Lung microvascular endothelial cell (primary cell): ENCODE results near the gene SETD1A. TPM values are rescaled to one million over a fixed set of nuclear protein-coding genes. Genes with fewer than 3 reads are reported as not detected.

Experiments
- DNase-seq, 2 donors: peaks; one replicate each; pipeline versions ENCODE4 v3.0.0 to v3.0.0-alpha.2; 2010; ENCODE audit warnings: low read depth in 2 of 2
- total RNA-seq: library from RNA; depleted of rRNA; stranded (reverse); fragments of >200 nt; gene quantifications from 2 replicates; pipeline ENCODE4 v1.2.1, GENCODE V29; 2014

SETD1A gene
- total RNA-seq, 1 donor from 2014 or later, result 2.2 TPM

DNA sequence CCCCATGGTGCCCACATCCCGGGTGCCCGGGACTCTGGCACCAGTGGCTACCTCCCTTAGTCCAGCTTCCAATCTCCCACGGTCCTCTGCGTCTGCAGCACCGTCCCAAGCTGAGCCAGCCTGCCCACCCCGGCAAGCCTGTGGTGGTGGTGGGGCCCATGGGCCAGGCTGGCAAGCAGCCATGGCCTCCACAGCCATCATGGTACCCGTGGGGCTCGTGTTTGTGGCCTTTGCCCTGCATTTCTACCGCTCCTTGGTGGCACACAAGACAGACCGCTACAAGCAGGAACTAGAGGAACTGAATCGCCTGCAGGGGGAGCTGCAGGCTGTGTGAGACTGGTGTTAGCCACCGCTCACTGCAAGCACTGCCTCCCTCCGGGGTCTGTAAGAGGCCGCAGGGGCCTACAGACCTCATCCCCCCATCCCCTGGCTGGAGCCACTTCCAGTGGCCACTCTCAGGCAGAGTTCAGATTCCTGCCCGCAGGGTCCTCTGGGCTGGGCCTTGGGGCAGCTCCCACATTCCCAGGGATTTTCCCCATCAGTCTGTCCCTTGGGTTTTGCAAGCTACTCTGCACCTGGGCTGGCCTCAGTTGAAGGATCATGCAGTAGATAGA is 3.9 kb upstream of the SETD1A start:
- DNase-seq, result peak; percentile 85 to 86

DNA sequence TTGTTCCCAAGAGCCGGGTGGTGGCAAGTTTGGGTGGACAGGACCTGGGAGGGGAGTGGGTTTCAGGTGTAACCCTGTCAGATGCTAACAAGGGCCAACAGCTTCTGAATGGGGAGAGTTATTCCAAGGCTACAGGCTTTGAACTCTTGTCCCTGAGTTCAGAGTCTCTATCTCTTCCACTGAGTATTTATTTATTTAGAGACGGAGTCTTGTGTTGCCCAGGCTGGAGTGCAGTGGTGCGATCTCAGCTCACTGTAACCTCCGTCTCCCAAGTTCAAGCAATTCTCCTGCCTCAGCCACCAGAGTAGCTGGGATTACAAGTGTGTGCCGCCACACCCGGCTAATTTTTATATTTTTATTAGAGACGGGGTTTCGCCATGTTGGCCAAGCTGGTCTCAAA is 2.6 kb upstream of the SETD1A start:
- no peak for DNase-seq

DNA sequence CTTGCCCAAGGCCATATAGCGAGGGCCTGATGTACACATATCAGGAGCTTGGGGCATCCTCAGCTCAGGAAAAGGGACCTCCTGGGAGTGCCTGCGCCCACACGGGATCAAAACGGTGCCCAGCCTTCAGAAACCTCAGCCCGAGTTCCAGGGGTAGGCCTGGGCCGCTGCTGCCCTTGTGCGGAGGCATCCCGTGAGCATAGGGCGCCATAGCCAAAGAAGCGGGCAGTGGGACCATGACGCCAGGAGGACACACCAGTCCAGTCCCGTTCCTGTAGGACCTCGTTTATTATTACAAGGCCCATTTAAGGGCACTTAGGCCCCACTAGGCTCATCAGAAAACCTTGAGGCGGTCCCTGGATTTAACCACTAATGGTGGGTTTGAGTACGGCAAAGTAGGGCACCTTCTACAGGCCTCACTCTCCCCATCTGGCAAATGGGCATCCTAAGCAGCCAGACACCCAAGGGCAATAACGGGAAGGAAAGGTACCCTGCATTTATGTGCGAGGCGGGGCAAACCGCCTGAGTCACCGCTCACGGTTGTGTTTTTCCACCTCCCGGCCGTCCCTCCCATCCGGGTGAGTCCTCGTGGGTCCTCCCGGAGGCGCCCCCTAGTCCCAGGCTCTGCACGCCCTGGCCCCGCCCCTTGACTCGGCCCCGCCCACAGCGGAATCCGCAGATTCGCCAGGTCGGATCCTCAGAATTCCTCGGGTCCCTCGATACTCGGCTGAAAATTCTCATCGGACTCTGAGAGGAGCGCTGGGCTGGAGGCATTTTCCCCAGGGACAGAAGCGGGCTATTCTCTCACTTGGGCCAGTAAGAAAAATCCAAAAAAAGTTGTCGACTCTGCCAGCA is 726 bp upstream of the SETD1A start:
- peak; percentile 89 to 90 for DNase-seq

DNA sequence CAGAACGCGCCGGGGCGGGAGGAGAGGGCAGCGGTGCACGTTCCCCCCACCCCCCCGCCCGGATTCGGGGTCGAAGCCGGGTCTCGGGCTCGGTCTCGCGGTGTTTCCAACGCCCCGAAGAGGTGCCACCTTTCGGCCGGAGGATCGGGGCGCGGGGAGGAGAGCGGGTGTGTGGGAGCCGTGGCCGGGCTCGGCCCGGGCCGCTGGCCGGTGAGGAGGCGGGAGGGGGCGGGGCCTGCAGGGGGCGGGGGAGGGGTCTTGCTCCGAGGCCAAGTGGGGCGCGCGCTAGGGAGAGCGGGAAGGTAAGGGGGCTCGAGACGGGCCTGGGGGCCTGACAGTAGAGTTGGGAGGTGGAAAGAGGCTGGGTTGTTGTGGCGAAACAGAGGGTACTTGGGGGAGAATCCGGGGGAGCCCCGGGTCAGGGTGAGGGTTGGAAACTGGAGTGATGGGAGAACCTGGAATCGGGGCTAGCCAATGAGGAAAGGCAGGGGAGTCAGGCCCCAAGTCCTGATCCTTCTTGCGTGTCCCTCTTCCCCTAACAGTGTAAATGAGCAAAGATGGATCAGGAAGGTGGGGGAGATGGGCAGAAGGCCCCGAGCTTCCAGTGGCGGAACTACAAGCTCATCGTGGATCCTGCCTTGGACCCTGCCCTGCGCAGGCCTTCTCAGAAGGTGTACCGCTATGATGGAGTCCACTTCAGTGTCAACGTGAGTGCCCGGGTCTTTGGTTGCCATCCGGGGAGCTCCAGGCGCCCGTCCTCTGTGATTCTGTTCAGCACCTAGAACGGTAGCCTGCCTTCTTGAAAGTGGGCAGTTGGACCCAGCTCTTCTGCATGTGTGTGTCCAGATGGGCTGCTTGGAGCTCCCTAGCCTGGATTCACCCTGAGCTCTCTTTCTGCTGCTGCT is 873 bp downstream of the SETD1A start:
- DNase-seq, result peak; percentile 54 to 57

DNA sequence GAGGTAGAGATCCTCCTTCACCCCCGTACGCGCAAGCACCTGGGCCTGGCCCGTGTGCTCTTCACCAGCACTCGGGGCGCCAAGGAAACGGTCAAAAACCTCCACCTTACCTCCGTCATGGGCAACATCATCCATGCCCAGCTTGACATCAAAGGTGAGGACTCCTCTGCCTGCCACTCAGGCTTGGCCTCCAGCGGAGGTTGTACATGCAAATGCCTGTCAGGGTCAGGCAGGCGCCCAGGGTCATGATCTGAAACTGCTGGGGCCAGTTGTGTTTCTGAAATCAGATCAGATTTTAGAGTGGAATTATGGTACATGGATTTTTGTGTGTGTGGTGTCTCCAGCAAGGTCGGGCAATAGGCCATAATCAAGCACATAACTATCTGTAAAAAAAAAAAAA is 3.8 kb downstream of the SETD1A start:
- no peak for DNase-seq

DNA sequence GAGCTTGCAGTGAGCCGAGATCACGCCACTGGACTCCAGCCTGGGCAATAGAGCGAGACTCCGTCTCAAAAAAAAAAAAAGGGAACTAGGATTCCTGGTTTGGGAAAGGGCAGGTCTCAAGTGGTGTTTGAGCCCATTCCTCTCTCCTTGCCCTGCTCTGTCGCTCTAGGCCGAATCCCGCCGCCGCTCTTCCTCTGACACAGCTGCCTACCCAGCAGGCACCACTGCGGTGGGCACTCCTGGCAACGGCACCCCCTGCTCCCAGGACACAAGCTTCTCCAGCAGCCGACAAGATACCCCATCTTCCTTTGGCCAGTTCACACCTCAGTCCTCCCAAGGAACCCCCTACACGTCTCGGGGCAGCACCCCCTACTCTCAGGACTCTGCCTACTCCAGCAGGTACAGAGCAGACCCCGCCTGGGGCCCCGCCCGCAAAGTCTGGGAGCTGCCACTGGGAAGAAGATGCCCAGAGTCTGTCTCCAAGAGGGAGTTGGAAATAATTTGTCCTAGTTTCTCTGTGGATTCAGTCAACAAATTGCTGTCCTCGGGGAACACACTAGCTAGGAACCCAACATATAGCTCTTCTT is 6.5 kb downstream of the SETD1A start:
- DNase-seq, result no peak

DNA sequence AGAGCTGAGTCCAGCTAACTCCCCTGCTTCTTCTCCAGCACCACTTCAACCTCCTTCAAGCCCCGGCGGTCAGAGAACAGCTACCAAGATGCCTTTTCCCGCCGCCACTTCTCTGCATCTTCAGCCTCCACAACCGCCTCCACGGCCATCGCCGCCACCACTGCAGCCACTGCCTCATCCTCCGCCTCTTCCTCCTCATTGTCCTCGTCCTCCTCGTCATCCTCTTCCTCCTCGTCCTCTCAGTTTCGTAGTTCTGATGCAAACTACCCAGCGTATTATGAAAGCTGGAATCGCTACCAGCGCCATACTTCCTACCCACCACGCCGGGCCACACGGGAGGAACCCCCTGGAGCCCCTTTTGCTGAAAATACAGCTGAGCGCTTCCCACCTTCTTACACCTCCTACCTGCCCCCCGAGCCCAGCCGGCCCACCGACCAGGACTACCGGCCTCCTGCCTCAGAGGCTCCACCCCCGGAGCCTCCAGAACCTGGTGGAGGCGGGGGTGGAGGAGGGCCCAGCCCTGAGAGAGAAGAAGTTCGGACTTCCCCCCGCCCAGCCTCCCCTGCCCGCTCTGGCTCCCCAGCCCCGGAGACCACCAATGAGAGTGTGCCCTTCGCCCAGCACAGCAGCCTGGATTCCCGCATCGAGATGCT is 7.1 kb downstream of the SETD1A start:
- no peak for DNase-seq

DNA sequence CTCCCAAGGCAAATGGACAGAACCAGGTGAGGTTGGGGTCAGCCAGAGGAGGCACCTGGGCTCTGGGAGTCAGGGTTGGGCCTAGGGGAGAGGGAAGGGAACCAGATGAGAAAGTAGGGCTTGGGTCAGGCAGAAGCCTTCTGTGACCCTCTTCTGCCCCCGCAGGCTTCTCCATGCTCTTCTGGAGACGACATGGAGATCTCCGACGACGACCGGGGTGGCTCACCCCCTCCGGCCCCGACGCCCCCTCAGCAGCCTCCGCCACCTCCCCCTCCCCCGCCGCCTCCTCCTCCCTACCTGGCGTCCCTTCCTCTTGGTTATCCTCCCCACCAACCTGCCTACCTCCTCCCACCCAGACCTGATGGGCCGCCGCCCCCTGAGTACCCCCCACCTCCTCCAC is 7.9 kb downstream of the SETD1A start:
- DNase-seq, result no peak

DNA sequence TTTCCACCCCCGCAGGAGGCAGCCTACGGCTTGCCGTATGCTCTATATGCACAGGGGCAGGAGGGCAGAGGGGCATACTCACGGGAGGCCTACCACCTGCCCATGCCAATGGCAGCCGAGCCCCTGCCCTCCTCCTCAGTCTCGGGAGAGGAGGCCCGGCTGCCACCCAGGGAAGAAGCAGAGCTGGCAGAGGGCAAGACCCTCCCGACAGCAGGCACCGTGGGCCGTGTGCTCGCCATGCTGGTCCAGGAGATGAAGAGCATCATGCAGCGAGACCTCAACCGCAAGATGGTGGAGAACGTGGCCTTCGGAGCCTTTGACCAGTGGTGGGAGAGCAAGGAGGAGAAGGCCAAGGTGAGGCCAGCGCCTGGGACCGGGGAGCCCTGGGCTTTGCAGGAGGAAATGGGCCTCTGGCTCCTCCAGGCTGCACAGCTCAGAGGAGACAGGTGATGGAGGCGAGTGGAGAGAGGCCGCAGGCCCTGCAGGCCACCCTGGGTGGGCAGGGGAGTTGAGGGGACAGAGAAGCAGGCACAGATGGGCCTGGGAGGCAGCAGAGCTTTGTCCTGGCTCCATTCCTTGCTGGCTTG is 8.6 kb downstream of the SETD1A start:
- no peak for DNase-seq

DNA sequence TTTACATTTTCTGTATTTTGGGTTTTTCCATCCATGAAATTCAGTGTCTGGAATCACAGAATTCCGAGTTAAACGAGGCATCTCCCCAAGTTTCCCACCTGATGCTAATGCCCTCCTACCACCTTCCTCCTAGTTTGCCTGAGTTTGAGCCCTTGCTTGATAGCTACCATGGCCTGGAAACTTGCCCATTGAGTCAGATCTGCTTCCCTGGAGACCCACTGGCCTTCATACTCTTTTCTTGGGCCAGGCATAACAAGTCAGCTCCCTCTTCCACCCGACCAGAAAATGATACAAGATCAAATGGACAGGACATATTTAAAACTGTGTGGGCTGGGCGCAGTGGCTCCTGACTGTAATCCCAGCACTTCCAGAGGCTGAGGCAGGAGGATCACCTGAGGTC is 10.2 kb downstream of the SETD1A start:
- DNase-seq, result no peak

DNA sequence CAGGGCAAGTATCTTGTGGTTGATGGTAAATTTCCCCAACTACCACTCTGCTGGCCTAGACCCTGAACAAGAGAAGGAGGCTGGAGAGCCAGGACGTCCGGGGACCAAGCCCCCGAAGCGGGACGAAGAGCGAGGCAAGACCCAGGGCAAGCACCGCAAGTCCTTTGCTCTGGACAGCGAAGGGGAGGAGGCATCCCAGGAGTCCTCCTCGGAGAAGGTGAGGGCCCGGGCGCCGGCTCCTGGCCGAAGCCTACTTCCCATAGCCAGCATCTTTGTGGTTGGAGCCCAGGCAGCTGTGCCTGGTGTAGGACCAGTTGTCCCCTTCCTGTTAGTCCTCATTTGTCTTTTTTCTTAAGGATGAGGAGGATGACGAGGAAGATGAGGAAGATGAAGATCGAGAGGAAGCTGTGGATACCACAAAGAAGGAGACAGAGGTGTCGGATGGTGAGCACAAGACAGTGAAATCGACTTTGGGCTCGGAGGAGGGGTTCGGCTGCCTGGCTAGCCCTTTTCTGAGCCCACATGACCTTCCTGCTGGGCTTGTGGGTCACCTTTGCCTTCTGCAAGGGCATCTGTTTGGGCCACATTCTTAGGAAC is 11.8 kb downstream of the SETD1A start:
- DNase-seq, result no peak

DNA sequence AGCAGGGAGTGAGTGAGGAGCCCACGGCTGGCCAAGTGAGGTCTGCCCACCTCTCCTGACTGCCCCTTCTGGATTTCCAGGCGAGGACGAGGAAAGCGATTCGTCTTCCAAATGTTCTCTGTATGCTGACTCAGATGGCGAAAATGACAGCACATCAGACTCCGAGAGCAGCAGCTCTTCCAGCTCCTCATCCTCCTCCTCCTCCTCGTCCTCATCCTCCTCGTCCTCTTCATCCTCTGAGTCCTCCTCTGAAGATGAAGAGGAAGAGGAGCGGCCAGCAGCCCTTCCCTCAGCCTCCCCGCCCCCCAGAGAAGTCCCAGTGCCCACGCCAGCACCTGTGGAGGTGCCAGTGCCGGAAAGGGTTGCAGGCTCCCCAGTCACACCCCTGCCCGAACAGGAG is 13.7 kb downstream of the SETD1A start:
- no peak for DNase-seq

DNA sequence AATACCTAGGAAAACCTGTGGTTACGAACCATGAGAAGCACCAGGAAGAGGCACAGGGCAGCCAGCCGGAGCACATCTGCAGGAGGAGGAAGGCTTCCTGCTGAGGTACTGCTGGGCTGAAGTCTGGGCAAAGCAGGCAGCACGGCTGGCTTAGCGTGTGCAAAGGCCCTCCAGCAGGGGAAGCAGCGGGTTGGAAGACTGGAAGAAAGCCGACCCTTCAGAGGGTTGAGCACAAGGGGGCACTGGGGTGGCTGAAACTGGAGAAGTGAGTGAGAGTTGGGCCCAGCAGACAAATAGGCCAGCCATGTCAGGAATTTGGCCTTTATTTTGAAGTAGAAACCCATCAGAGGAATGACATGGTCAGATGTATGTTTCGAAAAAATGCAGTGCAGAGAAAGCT is 15.3 kb downstream of the SETD1A start:
- DNase-seq, result no peak

DNA sequence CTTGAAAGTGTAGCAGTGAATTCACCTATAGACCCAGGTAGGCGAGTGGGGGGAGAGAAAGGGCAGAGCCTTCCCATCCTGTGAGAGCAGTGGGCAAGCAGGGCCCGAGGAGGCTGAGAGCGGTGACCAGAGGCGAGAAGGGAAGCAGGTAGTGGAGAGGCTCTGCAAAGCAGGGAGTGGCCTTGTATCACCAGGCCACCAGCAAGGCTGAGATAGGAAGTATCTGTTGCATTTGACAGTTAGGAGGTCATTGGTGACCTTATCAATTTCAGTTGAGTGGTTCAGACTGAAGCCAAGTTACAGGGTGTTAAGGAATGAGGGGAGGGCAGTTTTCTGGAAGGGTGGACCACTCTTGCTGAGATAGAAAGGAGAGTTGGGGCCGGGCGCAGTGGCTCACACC is 16.8 kb downstream of the SETD1A start:
- DNase-seq, result no peak

DNA sequence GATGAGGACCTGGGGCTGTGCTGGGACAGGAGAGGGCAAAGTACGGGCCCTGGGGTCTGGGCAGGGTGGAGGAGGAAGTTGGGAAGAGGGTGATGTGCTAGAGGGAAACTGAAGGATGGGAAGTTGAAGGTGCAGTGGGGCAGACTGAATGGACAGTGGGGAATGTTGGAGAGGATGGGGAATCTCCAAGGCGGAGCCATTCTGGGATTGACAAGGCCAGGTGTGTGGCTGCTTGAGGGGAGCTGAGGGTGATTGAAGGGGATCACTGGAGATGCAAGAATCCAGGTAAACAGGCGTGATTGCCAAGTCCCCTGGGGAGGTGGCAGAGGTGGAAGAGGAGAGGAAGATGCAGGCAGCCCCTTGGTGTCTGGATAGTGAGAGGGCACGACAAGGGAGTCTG is 18.9 kb downstream of the SETD1A start:
- no peak for DNase-seq

DNA sequence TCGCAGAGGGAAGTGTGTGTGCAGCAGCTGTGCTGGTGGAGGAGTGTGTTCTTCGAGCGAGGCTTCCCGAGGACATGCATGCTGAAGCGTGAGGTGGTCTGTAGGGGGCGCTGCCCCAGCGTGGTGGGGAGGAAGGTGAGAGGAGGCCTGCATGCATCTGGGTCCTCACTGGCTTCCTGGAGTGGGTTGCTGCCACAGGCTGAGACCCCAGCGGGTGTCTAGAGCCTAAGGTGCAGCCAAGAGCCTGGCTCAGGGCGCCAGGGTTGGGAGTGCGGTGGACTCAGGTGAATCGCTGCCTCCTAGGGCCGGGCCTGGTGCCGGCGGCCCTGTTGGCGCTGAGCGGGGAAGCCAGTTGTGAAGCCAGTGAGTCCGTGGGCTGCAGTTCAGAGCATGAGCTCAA is 19.9 kb downstream of the SETD1A start:
- DNase-seq, result peak; percentile 26 to 37

DNA sequence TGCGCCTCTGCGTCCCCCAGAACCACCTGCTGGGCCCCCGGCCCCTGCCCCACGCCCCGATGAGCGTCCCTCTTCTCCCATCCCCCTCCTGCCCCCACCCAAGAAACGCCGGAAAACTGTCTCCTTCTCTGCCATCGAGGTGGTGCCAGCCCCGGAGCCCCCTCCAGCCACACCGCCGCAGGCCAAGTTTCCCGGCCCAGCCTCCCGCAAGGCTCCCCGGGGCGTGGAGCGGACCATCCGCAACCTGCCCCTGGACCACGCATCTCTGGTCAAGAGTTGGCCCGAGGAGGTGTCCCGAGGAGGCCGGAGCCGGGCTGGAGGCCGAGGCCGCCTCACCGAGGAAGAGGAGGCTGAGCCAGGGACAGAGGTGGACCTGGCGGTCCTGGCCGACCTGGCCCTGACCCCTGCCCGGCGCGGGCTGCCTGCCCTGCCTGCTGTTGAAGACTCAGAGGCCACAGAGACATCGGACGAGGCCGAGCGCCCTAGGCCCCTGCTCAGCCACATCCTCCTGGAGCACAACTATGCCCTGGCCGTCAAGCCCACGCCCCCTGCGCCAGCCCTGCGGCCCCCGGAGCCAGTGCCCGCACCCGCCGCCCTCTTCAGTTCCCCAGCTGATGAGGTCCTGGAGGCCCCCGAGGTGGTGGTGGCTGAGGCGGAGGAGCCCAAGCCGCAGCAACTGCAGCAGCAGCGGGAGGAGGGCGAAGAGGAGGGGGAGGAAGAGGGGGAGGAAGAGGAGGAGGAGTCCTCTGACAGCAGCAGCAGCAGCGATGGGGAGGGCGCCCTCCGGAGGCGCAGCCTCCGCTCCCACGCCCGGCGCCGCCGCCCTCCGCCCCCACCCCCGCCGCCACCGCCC is 21.8 kb downstream of the SETD1A start:
- DNase-seq, result no peak

DNA sequence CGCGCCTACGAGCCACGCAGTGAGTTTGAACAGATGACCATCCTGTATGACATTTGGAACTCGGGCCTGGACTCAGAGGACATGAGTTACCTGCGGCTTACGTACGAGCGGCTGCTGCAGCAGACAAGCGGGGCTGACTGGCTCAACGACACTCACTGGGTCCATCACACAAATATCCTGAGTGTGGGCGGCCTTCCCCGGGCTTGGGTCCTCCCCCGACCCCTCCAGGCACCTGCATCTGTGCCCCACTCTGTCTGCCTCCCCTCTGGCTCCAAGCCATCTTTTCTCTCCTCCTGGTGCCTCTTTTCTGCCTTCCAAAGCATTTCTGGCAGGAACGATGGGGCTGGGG is 22.4 kb downstream of the SETD1A start:
- no peak for DNase-seq

DNA sequence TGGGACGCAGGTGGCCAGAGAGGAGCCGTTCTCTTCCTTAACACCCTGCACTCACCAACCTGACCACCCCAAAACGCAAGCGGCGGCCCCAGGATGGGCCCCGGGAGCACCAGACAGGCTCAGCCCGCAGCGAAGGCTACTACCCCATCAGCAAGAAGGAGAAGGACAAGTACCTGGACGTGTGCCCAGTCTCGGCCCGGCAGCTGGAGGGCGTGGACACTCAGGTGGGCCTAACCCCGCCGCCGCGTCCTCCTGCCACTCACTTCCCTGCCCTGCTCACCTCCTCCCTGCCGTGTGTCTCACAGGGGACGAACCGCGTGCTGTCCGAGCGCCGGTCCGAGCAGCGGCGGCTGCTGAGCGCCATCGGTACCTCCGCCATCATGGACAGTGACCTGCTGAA is 22.9 kb downstream of the SETD1A start:
- no peak for DNase-seq

DNA sequence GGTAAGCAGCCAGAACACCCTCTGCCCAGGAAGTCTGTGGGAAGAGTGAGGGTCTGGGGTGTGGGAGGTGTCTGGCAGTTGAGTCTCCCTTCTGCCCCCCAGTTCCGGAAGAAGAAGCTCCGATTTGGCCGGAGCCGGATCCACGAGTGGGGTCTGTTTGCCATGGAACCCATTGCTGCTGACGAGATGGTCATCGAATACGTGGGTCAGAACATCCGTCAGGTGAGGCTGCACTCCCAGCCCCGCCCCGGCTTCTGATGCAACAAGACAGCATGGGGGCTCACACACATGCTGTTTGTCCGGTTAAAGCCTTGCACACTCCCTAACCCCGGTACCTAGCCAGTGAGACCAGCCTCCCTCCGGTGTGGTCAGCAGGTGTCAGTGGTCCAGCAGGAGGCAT is 23.4 kb downstream of the SETD1A start:
- no peak for DNase-seq
